Stimulated activated CD8-positive, alpha-beta memory T cell treated with anti-CD3 and anti-CD28 coated beads, Interleukin-4, amount 100 ng/mL, for 48 hours (primary cell): ENCODE data around the gene GJA3.

Experiments
- DNase-seq: peaks from one replicate; pipeline ENCODE4 v3.0.0-alpha.2; 2020

GJA3 gene

DNA sequence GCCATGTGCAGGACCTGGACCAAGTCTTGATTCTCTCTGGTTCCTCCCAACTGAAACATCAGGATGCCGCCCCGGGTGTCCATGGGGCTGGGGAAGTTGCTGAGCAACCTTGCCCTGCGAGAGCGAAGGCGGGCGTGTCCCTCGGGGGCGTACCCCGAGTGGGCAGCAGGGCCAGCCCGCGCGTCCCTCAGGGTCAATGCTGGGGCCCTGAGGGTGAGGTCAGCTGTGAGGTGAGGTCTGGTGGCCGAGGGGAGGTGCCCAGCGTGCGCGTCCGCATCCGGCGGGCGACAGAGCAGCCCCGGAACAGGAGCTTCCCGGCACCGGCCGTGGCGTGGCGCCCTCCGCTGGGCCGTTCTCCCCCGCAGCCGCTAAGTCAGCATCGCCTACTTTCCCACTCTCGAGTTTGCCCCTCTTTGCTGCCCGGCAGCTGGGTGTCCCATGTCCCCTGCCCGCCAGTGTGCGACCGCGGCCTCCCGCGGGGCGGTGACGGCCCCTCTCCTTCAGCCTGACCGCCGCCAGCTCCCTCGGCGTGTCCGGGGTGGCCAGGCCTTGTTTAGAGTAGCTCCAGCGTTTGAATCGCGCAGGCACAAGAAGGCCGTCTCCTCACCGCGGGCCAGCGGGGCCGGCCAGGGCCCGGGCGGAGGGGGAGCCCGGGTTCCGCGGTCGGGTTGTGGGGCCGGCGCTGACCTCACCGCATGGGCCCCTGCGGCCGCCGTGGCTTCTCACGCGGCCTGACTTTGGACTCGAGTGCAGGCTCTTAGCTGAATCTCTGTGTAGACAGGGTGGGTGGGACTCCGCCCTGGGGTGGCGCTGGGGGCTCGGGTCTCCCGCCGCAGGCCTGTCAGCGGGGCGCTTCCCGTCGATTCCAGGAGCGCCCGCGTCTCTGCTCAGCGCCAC is 33.0 kb downstream of the GJA3 start:
- DNase-seq = peak; percentile 70

DNA sequence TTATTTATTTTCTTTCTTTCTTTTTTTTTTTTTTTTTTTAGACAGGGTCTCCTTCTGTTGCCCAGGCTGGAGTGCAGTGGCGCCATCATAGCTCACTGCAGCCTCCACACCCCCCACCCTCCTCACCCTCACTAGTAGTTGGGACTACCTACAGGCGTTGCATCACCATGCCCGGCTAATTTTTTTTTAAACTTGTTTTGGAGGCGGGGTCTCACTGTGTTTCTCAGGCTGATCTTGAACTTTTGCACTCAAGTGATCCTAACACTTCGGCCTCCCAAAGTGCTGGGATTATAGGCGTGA is 33.6 kb downstream of the GJA3 start:
- DNase-seq = no peak

DNA sequence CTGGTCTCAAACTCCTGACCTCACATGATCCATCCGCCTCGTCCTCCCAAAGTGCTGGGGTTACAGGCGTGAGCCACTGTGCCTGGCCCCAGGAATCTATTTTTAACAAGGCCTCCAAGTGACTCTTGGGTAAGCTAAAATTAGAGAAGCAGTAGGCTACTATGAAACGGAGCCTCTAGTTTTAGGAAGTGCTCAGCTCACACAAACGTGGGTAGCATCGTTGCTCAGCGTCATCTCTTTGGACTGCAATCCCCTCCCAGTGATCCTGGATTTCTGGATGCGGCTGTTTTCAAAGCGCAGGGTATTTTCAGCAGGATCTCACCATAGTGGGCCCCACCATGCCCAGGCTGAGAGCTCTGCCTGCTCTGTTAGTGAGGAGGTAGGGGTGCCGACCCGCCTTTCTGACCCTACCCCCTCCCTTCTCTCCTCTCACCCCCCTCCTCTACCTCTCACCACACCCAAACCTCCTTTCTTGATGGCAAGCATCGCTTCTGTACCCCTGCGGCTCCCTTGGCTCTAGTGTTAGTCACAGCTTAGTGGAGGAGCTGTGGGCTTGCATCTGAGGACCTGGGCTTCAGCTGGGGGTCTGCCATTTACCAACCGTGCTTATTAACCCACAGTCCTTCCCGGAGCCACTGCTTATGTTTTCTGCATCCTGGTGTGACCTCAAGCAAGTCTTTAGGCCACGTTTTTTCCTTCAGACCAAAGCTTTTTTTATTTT is 34.2 kb downstream of the GJA3 start:
- DNase-seq = no peak

DNA sequence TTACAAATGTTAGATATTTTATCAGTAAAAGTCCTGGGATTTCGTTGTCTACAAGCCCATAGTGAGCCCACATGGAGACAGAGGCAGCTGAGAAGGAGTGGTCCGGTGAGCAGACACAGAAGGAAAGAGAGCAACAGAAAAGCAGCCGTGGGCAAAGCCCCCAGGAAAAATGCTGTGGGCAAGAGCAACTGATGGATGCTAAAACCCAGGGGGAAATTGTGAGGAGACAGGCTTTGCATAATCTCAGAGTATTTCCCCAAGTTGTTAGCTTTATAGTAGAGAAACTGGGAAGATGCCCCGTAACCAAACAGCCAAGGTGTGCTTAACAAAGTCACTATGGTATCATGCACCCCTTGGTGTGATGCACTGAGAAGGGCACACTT is 35.1 kb downstream of the GJA3 start:
- DNase-seq = no peak

DNA sequence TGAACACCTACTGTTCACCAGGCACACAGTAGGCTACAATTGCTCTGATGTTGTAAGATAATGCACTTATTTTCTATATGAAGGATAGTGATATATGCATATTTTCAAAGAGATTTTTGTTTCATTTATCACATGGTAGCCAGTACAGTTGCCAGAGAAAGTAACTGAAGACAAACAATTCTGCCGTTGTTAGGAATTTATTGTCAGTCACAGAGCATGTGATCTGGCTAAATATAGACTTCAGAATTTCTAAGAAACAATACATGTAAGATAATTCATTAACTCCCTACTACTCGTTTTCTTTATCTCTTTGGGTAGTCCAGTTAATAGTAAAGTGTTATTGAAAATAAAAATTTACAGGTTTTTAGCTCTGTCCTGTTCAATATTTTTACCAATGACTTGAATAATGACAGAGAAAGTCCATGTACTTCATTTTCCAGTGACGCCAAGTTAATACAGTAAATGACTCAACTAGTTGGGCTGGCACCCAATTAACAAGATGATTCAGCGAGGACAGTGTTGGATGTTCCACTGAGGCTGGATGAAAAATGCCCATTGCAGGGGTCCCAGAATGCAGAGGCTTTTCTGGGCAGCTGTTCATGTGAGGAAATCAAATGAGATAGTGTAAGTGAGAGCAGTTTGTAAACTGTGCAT is 35.6 kb downstream of the GJA3 start:
- no peak for DNase-seq

DNA sequence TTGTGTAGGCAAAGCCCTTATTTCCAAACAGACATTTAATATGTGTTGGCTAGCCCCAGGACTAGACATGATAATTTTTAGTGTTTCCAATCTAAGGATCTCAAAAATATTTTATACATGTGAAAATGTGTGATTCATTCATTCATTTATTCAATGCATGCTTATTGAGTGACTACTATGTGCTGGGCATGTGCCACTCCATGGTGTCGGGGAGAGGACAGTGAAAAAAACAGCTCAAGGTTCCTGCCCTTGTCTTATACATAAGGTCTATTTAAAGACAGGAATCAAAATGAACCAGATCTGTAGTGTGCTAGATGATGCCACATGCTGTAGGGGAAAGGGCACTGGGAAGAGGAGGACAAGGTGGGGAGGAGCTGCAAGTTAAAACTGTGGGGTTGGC is 36.5 kb downstream of the GJA3 start:
- no peak for DNase-seq

DNA sequence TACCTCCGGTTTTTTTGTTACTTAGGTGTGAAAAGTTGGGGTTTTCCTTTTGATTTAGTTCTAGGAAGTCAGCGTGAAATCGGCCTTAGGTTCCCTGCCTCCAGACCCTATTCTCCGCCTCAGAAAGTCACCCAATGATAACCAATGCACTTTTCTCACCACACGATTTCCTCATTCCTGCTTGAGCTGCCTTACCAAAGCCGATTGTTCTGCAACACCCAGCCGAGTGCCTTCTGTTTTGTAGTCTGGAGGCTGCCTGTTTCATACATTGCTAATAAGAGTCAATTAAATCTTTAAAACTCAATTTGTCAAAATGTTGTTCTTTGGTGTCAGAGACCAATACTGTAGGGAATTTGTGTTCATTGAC is 39.7 kb downstream of the GJA3 start:
- DNase-seq = no peak

DNA sequence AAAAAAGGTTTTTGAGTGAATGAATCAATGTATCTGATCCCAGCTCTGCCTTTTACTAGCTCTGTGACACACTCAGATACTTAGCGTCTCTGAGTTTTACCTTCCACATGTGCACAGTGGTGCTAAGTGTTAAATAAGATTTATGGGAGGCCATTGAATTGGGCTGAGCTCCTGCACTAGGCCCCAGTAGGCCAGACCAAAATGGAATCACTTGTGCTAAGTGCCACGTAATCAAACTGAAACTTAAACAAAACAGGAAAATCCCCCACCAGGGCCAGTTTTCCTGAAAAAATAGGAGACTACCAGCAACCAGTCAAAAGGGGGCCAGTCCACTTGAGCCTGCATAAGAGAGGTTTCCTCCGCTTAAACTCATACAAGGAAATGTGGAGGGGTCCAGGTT is 40.9 kb downstream of the GJA3 start:
- no peak for DNase-seq

DNA sequence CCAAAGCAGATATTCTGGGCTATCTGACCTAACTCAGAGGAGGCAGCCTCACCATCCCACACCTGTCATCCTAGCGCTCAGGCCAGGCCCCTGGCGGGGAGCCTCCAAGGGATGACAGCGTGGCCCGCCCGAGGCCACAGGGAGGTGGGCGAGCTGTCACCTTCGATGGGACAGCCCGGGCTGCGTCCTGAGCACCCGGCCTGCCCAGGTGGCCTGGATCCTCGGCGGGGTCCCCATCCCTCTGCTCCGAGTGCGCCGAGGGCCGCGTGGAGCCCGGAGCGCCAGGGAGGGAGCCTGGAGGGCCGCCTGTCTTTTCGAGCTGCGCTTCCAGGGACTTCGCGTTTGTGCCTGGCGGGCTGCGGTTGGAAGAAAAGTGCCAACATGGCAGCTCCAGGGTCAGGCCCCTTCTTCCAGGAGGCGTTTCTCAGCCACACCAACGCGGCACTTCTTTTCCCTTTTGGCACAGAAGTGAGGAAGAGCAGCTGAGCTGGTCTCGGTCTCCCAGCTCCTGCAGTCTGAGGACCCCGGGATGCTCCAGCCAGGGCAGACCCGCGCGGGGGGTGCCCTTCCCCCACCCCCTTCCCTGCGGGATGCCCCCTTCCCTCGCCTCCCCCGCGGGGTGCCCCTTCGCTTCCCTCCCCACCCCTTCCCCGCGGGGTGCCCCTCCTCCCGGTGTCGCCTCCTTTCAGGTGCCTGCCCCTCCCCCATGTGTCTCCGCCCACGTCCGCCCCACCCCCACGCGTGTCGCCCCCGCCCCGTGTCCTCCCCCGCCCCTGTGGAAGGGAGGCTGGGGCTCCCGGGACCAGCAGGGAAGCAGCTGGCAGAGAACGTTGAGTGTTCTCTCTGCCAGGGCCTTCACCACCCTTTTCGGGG is 42.3 kb downstream of the GJA3 start:
- peak; percentile 48 for DNase-seq

DNA sequence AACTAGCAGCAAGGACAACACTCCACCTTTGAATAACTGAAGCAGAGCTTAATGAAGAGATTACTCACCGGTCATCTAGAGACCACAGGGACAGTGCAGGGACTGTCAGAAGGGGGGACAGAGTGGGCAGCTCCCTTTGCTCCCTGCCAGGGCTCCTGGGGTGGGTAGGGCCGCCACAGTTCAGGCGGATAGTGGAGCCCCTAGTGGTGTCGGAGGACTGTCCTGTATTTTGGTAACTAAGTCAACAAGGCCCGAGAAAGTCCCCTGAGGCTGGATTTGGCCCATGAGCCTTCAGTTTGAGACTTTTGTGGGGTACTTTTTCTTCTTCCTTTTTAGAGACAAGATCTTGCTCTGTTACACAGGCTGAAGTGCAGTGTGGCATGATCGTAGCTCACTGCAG is 44.6 kb downstream of the GJA3 start:
- no peak for DNase-seq

DNA sequence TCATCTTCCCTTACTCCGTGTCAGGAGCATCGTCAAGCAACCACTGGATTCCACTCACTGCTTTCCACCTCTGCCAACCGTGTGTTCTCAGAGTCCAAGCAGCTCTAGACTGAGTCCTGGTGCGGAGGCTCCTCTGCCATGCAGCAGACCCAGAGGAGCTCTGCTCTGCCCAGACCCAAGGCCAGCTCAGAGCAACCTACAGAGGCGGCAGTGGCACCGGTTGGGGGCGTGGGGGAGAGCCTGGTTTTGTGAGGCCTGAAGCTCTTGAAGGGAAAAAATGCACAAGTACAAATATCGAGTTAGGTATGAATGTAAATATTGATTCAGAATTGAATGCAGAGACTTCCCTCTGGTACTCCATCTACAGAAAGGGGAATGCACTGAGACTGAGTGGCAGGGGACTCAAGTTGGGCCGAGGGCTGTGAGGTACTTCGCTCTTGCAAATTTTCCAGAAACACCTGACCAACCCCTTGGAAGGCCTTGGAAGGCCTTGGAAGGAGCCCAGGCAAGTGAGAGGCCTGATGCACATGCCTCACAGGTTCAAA is 46.7 kb downstream of the GJA3 start:
- no peak for DNase-seq

DNA sequence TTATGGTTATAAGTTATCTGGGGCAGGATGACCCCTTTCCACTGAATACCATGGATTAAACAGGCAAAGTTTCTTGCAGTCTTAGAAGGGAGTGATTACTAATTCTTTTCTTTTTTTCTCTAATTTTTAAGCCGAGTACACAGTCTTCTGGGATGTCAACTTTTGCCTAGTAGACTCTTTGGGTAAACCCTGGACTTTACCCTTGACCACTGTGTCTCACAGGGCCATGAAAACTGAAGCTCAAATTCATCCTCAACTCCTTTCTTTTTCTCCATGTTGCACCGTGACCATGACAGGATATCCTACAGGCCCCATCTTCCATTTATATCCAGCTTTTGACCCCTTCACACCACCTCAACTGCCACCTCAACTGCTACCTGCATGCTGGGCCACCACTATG is 51.8 kb downstream of the GJA3 start:
- DNase-seq = no peak

DNA sequence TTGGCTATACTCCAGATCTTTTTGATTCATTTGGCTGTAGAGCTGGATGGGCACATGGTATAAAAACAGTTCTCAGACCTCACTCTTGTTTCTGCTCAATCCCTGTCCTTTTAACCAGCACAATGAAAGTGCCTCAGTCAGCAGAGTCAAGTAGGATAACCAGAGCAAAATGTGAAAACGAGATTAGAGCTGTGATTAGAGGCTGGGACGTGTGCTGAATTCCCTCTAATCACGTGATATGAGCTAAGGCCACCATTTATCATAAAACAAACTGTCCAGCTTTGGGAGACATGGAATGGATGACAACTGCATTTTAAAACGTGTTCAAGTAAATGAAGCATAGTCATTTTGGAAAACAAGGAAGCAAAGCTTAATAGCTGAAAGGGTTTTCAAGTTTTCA is 54.1 kb downstream of the GJA3 start:
- no peak for DNase-seq

DNA sequence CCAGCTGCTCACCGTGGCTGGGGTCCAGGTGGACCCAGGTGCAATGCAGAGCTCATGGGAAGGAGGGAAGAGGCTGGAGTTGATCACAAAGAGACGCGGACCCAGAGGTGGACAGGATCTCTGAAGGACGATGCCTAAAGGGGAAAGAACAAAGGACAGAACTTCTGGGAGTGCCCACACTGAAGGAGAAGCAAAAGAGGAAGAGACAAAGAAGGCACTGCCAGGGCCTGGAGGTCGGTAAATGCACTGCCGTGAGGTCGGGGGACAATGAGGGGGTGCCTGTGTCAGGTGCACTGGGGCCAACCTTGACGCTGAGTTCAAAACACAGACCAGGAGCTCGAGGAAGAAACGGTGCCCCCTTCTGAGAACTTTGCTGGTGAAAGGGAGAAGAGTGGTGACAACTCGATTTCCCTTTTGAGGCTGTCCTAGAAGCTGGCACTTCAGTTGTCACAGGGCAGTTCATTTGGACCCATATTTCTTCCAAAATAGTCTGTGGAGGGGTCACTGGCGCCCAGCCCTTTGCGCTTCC is 55.6 kb downstream of the GJA3 start:
- DNase-seq = no peak

DNA sequence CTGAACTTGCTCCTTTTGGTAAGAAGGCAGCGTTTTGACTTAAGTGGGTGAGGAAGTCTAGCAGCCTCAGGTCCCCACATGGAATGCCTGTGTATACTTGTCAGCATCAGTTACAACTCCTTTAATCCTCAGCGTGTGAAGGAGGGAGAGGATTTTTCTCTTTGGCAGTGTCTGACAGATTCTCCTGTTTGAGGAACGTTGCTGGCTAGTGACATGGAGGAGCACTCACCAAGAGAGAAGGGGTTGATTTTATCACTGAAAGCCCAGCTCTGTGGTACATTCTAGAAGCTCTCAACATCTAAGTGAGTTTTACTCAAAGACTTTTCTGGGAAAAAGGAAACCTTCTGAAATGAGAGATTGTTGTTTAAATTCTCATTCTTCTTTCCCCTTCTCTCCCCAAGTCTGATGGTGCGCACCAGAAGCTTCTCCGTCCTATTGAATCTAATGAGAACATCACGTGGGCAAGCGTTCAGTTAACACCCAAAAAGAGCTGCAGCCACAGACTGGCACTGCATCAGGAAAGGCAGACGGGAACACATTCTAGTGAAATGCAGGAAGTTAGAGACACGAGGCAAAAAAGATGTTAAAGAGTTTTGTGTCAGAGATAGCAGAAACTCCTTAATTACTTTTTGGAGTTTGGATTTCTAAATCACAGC is 58.2 kb downstream of the GJA3 start:
- no peak for DNase-seq

DNA sequence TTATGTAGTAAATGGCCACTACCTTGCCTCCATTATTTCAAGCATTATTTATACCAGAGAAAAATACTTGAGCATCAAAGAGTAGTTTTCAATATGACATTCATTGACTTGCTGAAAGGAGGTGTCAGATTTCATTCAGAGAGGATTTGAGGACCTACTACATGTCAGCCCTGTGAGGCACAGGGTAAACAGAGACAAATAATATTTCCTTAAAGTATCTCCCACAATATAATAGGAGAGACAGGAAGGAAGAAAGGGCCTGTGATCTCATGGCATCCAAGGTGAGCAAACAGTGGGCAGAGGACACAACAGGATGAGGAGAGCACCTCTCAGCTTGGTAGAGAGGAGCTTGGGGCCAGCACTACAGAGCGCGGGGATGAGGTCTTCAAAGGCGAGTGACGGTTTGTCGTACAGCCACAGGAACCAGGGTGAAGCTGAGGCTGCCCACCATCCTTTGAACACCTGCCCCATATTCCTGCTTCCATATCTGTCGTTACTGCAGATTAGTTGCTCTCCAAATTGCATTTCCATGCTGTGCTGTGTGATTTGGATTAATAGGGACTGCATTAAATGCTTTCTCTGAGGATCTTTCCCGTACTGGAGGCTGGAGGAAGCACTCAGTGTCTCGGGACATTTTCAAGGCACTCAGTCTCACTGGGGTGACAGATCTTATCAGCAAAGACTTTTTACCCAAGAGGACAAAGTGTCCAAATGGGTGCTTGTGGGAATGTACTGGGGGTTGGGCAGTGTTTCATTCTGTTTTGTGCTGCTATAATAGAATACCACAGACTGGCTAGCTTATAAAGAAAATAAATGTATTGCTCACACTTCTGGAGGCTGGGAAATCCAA is 59.2 kb downstream of the GJA3 start:
- DNase-seq = no peak

DNA sequence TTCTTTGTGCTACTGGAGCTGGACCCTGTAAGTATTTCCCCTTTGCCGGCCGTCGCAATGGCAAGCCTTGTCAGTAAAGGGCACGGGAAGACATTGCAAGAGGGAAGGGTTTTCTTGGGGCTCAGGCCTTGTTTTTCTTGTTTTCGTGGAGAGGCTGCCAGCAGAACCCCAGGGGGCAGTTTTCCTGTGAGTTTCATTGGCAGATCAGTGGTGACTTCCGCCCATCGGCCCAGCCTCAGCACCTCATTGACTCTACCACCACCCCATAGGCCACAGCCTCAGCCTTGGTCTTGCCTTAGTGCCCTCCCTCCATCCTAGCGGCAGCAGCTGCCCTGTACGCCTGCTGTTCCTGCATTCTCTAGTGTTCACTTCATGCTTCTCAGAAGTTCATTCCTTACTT is 61.5 kb downstream of the GJA3 start:
- DNase-seq = no peak

DNA sequence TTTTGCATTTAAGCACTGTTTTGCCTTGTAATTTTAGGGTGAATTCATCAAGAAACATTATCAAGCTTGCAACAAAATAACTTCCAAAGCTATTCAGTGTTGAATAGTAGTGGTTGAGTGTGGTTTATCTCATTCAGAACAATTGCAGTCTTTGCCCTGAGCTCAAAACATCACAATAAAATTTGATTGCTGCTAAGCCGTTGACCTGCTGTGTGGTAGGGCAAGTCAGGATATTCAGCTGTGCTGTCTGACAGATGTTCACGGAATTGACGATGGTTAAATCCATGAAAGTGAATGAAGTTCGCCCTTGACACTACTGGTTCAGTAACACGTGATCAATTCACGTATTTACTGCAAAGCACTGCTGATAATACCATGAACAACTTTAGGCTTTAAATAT is 66.9 kb downstream of the GJA3 start:
- no peak for DNase-seq

DNA sequence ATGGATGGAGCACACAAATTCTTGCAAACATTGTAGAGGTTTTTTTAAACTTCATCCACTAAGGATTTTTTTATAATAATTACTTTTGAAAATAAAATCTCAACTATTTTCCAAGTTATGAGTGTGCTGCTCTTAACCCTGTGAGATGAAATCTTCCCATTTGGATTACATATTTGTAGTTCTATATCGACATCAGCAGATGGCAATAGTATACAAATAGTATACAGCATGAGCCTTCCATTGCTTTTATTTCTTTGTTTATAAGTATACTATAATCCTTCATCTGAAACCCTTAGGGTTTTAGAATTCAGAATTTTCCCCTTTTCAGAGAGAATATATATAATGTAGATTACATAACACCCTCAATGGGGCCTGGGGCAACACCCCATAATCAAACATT is 70.5 kb downstream of the GJA3 start:
- DNase-seq = no peak
